GM19452 (cell line): ENCODE data around the gene CLMN.
"Not testable (repeated sequence)": the region's sequence is repeated elsewhere in the genome, so short reads cannot be mapped to it uniquely, and the experiment has no call there.

ENCODE experiments used
- ATAC-seq: cut with Tn5 transposase; IDR thresholded peaks from one replicate; pipeline ENCODE4 v1.9.1; 2021; ENCODE audit not compliant: unreplicated experiment

CLMN gene

GRCh38 chr14:95222870-95223398, 96.8 kb downstream of the CLMN start:
- no peak for ATAC-seq

GRCh38 chr14:95222151-95222631, 97.5 kb downstream of the CLMN start:
- no peak for ATAC-seq

GRCh38 chr14:95221531-95221930, 98.2 kb downstream of the CLMN start:
- ATAC-seq, result no peak

GRCh38 chr14:95220663-95221231, 99.0 kb downstream of the CLMN start:
- ATAC-seq, result no peak

GRCh38 chr14:95218472-95219193, 101.1 kb downstream of the CLMN start:
- no peak for ATAC-seq

- ATAC-seq, result no peak
Observed at GRCh38 chr14:95218006-95218405, 101.7 kb downstream of the CLMN start.

- no peak for ATAC-seq
Observed at GRCh38 chr14:95217391-95217900, 102.3 kb downstream of the CLMN start.

GRCh38 chr14:95216008-95216407, 103.7 kb downstream of the CLMN start:
- ATAC-seq, result no peak

- no peak for ATAC-seq
Observed at GRCh38 chr14:95215094-95215725, 104.5 kb downstream of the CLMN start.

- no peak for ATAC-seq
Observed at GRCh38 chr14:95213774-95214173, 105.9 kb downstream of the CLMN start.

- peak; percentile 76 for ATAC-seq
Observed at GRCh38 chr14:95211721-95212504, 107.8 kb downstream of the CLMN start.

GRCh38 chr14:95210699-95211098, 109.0 kb downstream of the CLMN start:
- no peak for ATAC-seq

GRCh38 chr14:95208598-95208997, 111.1 kb downstream of the CLMN start:
- ATAC-seq, result no peak

GRCh38 chr14:95207475-95208233, 112.1 kb downstream of the CLMN start:
- no peak for ATAC-seq

GRCh38 chr14:95206534-95206933, 113.2 kb downstream of the CLMN start:
- ATAC-seq, result no peak

GRCh38 chr14:95204705-95205104, 115.0 kb downstream of the CLMN start:
- no peak for ATAC-seq

- not testable (repeated sequence) for ATAC-seq
Observed at GRCh38 chr14:95201745-95202144, 118.0 kb downstream of the CLMN start.

- ATAC-seq, result no peak
Observed at GRCh38 chr14:95200404-95200803, 119.3 kb downstream of the CLMN start.

GRCh38 chr14:95199298-95199983, 120.3 kb downstream of the CLMN start:
- no peak for ATAC-seq

- ATAC-seq, result no peak
Observed at GRCh38 chr14:95198320-95198719, 121.4 kb downstream of the CLMN start.
